HFF-Myc (cell line): ENCODE data around the gene TAS1R1.

ENCODE experiments used
- DNase-seq: peaks from one replicate; pipeline ENCODE4 v3.0.0-alpha.2; 2011; ENCODE audit warnings: low read depth; ENCODE audit errors: extremely low read depth
- H3K4me3 ChIP-seq: replicated peaks from 2 replicates; pipeline ENCODE4 v1.5.1; 2011; ENCODE audit warnings: low read depth, mild to moderate bottlenecking, control low read depth, low read length
- CTCF ChIP-seq: IDR thresholded peaks from 2 replicates; pipeline ENCODE4 v1.5.1; 2012; ENCODE audit warnings: mild to moderate bottlenecking, low read depth, low read length, control low read depth; ENCODE audit errors: missing control alignments

Gene TAS1R1

GRCh38 chr1:6579374-6580118 is 24.4 kb downstream of the TAS1R1 start, which contains the start of gene ZBTB48:
ZBTB48 (plus strand) TSS chr1:6579994; CDS start chr1:6580610, 616 bp downstream.
- no peak for TF ChIP-seq CTCF
- peak; percentile 87 for DNase-seq
- H3K4me3 ChIP-seq: peak within 1 kb of the TSS; percentile 70

GRCh38 chr1:6580119-6580592 is 25.0 kb downstream of the TAS1R1 start:
- H3K4me3 ChIP-seq: peak overlapping the region; percentile 70
- DNase-seq: no peak
- no peak for TF ChIP-seq CTCF

GRCh38 chr1:6580593-6581409 is 25.7 kb downstream of the TAS1R1 start:
- peak; percentile 22 for TF ChIP-seq CTCF
- no peak for DNase-seq
- H3K4me3 ChIP-seq: peak overlapping the region; percentile 70

- peak overlapping the region; percentile 70; the same call in 1 of the 2 replicates for H3K4me3 ChIP-seq
- DNase-seq: no peak
- TF ChIP-seq CTCF: no peak
Measured at GRCh38 chr1:6581561-6582305, 26.6 kb downstream of the TAS1R1 start.

- DNase-seq: no peak
- no peak for TF ChIP-seq CTCF
- H3K4me3 ChIP-seq: no peak overlapping the region; the same call in 1 of the 2 replicates
Measured at GRCh38 chr1:6582370-6582769, 27.3 kb downstream of the TAS1R1 start.
